Stimulated activated CD8-positive, alpha-beta memory T cell treated with anti-CD3 and anti-CD28 coated beads, Interleukin-15, amount 100 ng/mL, for 48 hours (primary cell): ENCODE measurements around the gene ADAMTS9.
A peak's percentile ranks its signal among the peaks of the same experiment; 100 is the strongest.

Source experiments
- DNase-seq, 2 donors: peaks; one replicate each; pipeline ENCODE4 v3.0.0-alpha.2; 2020; ENCODE audit warnings: low read depth in 2 of 2

ADAMTS9 gene

DNA sequence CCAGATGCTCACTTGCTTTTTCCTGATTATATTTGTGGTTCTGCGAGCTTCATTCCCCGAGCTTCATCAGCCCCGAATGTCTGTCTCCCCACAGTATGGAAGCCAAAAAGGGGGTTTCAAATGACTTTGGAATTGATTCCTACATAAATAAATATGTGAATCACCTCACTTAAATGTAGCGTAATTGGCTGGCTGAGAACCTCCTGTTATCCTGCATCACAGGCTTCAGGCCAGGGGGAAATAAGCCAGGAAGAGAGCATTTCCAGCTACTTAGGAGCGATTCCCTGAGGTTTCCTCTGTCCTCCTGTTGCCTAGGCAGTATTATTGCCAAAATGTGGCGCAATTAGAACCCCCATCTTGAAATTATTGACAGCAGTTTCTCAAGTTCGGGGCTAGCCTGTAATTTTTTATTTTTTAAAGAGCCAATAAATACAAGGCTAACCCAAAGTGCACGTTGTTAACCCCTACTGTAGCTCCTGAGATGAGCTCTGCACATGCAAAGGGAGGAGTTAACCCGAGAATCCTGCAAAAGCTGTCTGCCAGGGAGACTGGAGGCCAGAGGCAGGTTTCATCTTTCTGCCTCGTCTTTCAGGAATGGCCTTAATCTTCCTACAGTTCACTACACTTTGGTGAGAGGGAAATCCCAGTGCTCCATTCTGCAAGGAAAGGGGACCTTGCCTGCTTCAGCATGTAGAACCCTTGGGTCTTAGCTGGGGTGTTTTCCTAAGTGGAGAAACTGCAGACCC, 148.2 kb downstream of the ADAMTS9 start:
- no peak for DNase-seq

DNA sequence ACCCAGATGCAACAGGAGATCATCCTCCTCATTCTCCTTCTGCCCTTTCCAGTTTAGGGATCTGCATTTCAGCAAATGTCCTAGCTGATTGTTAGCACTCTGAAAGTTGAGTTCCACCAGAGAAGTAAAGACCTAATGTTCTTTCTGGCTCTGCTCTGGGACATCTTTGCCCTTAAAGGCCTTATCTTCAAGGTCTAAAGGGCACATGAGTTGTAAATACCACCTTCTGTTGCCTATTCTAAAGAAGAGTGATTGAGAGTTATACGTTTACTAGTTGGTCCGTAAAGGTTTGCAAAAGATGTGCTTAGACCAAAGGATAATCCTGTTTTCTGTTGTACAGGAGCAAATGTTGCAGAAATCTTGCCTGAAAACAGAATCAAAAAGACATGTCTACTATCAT, 151.6 kb downstream of the ADAMTS9 start:
- no peak for DNase-seq

DNA sequence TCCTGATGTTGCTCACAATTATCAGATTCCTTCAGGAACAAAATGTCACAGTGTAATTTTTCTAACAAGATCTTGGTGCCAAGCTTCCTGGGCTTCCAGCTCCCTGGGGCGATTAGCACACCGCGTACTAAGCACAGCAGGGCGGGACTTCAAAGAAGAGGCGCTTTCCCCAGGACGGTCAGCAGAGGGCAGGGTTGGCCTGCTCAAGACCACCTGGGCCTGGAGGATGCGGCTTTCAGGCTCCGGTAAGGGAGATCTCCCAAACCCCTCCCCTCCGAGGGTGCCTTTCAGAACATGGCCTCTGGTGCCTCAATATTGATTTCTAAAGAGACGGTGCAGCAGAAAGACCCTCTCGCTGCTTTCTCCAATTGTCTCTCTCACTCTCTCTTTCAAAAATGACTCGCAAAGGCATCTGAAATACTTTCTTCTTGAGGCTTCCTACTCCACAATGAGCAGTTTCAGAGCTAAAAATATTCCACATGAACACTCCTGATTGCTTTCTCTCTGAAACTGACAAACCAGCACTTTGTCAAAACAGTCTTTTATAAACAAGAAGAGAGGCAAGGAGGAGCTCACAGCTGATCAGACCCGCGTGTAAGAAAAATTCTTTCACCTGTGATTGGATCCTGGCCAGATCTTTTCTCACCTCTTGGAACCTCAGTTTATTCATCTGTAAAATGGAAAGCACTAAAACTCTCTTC, 154.0 kb downstream of the ADAMTS9 start:
- peak; percentile 27 to 36 for DNase-seq

DNA sequence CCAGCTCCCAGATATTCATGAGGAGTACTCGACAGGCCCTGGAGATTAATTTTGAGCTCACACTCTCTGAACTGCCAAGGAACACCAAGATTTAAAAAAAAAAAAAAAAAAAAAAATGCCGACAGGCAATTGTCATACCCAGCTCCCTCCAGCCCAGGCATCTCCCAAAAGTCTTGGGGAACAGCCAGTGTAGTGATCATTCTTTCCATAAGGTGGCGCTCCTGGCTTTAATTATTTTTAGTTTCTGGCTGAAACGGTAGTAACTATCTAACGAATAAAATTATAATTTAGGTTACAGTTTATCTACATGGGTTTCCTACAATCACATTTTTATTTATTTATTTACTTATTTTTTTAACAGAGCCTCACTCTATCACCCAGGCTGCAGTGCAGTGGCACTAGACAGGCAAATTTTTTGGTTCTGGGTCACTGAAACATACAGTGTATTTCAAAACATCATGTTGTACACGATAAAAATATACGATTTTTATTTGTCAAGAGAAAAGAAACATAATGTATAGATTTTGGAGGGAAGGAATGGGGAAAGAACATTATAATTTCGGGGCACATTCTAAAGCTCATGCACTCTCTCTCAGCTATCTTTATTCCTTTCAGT, 157.3 kb downstream of the ADAMTS9 start:
- DNase-seq, result no peak

DNA sequence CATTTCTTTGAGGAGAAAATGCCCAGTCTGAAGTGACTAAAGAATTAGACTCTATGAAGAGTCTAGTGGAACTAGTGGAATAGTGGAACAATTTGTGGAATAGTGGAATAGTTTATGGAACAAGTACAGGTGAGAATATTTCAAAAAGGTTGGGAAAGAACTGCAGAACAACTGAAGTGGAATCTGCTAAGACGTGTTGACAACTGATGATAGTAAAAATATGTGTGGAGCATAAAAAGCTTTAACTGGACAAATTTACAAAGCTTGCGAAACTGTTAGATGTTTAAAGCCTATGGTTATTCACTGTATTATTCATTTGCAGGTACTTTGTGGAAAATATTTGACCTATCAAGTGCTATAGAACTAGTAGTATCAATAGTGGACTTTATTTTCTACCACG, 164.5 kb downstream of the ADAMTS9 start:
- DNase-seq, result no peak

DNA sequence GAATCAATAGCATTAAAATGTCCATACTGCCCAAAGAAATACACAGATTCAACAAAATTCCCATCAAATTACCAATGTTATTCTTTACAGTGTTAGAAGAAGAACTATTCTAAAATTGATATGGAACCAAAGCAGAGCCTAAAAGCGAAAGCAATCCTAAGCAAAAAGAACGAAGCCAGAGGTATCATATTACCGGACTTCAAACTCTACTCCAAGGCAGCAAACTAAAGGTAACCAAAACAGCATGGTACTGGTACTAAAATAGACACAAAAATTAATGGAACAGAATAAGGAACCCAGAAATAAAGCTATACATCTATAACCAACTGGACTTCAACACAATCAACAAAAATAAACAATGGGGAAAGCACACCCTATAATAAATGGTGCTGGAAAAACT, 167.5 kb downstream of the ADAMTS9 start:
- DNase-seq, result no peak

DNA sequence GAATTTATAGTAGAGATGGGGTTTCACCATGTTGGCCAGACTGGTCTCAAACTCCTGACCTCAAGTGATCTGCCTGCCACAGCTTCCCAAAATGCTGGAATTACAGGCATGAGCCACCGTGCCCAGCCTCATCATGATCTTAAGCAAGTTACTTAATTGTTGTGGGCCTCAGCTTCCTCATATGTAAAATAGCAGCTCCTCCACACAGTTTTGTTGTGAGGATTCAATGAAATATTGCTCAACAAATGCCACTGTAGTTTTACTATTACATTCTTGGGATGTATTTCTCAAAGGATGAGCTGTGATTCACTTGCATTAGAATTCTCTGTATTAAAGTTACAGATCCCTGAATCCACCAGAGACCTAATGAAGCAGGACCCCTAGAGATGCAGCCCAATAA, 168.8 kb downstream of the ADAMTS9 start:
- DNase-seq, result no peak

DNA sequence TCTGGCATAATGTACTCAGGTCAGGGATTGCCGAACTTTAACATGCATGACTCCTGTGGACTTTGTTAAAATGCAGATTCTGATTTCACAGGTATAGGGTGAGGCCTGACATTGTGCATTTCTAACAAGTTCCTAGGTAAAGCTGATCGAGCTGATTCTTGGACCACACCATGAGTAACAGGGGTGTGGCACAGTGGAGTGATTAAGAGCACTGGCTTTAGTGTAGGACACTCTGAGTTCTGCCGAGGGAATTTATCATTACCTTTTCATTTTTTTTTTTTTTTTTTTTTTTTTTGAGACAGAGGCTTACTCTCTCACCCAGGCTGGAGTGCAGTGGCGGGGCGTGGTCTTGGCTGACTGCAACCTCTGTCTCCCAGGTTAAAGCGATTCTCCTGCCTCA, 169.3 kb downstream of the ADAMTS9 start:
- no peak for DNase-seq

DNA sequence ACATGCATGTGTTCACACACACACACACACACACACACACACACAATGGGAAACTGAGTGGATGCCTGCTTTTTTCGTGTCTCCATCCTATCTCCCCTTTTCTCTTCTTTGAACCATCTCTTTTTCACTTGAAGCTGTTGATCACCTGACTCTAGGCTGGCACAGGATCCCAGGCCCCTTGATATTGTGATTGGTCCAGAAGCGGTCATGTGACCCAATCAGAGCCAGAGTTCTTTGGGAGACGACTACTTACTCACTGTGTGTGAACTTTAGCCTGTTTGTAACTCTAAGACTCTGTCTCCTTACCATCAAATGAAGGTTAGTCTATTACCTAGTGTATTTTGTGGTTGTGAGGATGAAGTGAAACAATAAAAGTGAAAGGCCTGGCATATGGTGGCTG, 172.9 kb downstream of the ADAMTS9 start:
- DNase-seq, result no peak

DNA sequence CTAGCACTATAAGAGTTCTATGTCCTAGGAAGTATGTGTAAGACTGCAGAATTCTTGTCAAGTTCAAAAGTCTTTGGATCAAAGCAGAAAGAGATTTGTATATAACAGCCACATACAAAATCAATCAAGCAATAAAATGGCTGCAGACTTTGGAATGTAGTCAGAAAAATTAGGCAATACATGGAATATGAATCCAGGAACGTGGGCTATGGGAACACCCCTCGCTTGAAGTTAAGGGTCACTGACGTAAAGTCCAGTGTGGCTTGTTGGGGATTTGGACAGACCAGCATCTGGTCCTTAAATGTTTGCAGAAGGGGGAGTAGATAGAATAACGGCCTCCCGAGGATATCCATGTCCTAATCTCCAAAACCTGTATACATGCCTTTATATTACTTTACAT, 178.6 kb downstream of the ADAMTS9 start:
- no peak for DNase-seq

DNA sequence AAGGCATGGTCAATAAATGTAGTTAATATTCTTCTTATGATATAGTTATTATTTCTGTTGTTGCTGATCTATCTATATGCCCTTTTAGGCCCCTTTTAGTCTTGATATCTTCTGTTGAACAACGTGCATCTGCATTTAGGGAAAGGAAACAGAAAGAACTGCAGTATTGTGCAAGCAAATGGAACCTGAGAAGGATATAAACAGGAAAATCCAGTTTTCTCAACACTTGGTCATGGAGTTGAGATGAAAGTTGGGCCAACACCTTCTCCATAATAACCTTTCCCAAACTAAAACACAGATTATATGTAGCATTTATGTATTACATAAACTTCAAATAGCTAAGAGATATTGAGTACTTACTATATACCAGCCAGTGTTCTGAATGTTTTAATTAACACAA, 179.7 kb downstream of the ADAMTS9 start:
- no peak for DNase-seq

DNA sequence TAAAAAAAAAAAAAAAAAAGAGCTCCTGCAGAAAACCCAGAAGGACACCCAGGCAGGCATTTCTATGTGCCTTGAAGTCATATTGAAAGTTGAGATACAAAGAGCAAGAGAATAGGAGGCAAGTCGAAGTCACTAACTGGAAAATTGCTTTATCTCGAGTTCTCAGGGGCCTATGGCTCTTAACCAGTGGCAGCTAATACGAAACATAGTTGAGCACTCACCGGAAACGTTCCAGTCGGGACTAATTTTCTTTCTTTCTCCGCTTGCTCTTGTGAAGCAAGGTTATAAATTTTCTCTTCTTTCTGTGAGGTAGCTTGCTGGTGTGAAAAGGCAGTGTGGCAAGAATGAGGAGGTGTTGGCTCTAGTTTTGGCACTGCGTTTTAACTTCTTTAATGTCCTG, 181.5 kb downstream of the ADAMTS9 start:
- no peak for DNase-seq

DNA sequence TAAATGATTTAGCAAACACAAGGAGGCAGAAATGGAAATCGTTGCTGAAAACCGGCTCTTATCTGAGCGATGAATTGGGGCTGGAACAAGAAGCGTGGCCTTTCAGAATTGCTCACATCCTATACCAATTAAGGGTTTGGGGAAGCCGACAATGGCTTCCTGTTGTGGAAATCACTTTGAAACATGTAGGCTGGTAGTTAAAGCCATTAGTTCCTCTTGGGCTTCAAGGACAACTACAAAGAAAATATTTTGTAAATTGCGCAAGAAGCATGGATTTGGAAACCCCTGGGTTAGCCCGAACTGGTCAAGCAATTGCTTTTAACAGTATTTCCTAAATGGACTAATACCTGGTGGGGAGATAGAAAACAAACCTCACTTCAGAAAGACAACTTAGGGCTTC, 182.4 kb downstream of the ADAMTS9 start:
- DNase-seq, result no peak

DNA sequence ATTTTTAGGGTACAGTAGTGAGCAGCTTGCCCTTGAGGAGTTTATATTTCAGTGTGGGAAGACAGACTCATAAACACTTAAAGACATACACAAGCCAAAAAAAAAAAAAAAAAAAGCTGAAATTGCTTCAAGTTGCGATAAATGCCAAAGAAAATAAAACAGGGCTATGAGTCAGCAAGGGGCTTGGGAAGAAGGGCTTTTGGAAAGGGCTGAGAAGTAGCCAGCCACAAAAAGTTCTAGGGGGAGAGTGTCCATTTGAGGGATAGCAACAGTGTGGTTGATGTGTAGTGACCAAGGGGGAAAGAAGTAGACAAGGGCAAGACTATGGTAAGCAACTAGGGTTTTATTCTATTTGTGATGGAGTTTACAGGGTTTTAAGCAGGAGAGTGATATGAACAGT, 185.5 kb downstream of the ADAMTS9 start:
- DNase-seq, result no peak

DNA sequence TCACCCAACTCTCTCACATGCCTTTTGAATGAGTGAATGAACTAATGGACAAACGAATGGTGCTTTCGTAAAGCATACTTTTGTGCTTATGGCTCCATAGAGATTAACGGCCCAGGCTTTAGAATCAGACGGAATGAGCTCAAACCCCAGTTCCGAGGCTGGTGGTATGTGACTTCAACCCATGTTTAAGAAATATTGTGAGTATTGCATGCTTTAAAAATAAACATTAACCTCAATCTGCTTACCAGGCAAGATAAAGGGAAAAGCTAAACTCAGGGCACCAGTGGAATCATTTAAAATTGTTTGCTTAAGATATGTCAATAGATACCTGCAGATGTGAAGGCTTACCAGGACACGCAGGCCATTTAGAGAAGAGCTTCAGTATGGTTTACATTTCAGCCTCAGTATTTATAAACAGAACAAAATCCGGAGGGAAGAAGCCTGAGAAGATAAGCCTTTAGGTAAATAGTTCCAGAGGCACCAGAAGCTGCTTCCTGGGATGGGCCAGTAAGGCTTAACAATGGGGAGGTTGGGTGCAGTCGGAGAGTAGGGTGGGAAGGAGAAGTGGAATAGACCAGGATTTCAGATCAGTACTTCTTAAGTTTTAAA, 186.4 kb downstream of the ADAMTS9 start:
- no peak for DNase-seq

DNA sequence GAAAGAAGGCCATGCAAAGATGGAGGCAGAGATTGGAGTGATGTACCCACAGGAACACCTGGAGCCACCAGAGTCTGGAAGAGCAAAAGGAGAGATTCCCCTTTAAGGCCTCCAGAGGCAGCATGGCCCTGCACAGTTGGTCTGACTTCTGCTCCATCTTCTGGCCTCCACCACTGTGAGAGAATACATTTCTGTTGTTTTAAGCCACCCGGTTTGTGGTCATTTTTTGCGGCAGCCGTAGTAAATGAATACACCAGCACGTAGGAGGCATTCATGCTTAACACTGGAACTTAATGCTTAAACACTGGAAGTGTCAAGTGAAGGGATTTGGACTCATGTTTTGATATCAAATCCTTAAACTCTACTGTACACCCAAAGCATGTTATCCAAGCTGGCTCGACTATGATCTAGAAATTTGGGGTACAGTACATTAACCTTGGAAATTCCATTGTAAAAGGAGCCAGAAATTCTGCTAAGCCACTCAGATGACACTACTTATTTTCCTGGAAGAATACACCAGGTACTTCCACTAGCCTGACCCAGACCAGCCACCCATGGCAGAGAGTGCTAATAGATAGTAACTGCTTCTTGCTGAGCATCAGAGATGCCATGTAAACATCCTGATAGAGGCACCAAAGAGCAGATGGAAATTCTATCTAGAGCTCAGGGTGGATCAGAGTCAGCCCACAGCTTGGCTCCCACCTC, 190.9 kb downstream of the ADAMTS9 start:
- DNase-seq, result no peak

DNA sequence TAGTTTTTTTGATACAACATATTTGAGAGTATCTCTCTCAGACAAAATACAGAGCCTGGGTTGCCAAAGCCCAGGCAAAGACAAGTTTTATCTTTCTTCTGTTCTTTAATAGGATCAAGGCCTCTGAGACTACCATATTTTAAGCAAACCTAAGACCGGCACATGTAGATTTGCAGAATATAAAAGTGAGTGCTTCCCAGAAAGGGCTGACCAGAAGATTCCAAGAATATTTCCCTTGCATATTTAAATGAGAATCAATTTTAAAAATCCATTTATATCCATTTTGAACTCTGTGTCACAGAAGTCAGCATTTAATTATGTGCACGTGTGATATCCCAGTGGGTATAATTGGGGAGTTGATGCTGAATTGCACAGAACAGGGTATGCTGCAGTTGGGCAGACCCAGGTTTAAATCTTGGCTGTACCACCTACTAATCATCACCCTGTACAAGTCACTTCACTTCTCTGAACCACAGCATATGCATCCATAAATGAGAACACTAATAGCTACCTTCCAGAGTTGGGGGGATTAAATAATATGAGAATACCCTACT, 191.9 kb downstream of the ADAMTS9 start:
- no peak for DNase-seq

DNA sequence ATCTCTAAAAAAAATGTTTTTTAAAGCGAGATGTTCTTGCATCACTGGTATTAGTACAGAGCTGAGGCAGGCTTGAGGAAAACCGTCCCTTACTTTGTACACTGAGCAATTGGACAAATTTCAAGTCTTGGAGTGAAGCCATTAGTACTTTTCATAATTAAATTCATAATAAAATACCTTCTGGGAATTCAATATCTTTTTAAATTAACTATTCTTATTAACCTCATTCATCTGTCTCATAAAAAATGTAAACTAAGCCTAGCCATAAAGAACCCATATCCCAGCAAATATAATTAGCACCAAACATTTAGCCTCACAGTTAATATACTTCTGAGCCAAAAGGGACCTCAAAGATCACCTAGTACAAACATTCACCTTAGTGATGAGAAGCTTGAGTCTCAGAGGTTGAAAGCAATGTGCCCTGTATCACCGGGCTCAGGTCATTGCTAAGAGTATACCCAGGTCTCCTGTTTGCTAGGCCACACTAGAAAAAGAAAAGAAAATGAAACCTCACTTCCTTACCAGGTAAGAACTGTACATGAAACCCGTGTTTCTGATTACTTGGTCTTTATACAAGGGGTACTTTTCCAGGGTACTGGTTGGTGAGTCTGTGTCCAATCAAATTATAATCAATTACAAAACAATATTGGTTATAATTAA, 192.5 kb downstream of the ADAMTS9 start:
- DNase-seq, result no peak

DNA sequence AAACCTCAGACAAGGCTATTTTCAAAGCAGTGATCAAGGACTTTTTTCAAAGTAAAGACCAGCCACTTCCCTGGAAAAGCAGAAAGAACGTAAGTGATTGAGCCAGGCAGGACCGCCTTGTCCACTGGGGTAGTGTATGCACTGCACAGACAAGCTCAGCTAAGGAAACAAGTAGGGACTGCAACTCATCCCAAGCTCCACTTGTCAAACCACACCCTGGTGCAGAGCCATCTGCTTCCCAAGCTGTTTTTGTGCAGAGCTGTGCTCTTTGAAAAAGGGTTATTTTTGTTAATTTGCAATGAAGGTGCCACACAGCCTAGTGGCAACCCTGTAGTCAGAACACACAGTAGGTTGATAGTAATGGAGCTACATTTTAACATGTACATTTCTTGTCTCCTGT, 193.3 kb downstream of the ADAMTS9 start:
- no peak for DNase-seq

DNA sequence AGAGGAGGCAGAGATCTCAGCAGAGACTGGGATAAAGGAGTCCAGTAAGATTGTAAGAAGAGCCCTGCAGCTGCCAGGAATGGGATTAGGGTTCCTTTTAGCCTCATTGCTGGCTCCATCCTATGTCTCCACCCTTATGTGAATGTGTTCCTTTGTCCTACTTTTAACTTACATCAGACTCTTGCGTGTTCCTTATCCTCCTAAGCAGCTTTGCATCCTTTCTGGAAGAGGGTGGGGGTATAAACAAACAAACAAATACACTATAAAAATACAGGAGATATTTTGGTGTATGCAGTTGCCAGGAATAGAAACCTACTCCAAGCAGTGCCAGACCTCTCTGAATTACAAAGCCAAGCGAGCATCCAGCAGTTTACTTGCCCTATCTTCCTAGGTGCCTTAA, 194.7 kb downstream of the ADAMTS9 start:
- DNase-seq, result no peak

DNA sequence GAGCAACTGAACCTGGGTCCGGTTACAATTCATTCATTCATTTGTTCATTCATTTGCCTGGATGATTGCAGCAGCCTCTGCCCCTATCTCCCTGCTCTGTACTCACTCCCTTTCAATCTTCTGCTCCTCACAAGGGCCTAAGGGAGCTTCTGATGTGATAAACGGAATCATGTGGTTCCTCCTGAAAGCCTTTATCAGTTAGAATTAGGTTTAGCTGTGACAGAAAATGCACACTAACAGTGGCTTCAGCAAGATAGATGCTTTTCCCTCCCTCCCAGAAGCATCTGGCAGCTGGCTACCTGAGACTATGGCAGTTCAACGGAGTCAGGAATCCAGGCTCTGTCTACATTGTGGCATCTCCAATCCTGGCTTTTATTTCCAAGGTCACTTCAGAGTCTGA, 196.0 kb downstream of the ADAMTS9 start:
- DNase-seq, result no peak
